GM19438 (cell line): Measurements from ENCODE around the gene LRP10.
"Not testable (repeated sequence)": the region's sequence is repeated elsewhere in the genome, so short reads cannot be mapped to it uniquely, and the experiment has no call there.

Experiments
- ATAC-seq: cut with Tn5 transposase; IDR thresholded peaks from one replicate; pipeline ENCODE4 v1.9.1; 2021; ENCODE audit warnings: low read depth; ENCODE audit not compliant: unreplicated experiment

The LRP10 gene

GRCh38 chr14:22842211-22843122, 29.1 kb upstream of the LRP10 start:
- ATAC-seq = no peak

GRCh38 chr14:22843123-22843925, 28.2 kb upstream of the LRP10 start:
- ATAC-seq = no peak

- no peak for ATAC-seq
Observed at GRCh38 chr14:22844221-22845102, 27.1 kb upstream of the LRP10 start.

GRCh38 chr14:22845103-22845394, 26.5 kb upstream of the LRP10 start:
- ATAC-seq = no peak

GRCh38 chr14:22845821-22846625, 25.5 kb upstream of the LRP10 start:
- no peak for ATAC-seq

- ATAC-seq = no peak
Observed at GRCh38 chr14:22846811-22847307, 24.7 kb upstream of the LRP10 start.

GRCh38 chr14:22847661-22848341, 23.7 kb upstream of the LRP10 start:
- ATAC-seq = no peak

GRCh38 chr14:22848351-22849164, 23.0 kb upstream of the LRP10 start:
- no peak for ATAC-seq

- no peak for ATAC-seq
Observed at GRCh38 chr14:22849212-22849819, 22.2 kb upstream of the LRP10 start.

GRCh38 chr14:22850944-22851764, 20.4 kb upstream of the LRP10 start:
- ATAC-seq = no peak

- not testable (repeated sequence) for ATAC-seq
Observed at GRCh38 chr14:22852178-22852577, 19.4 kb upstream of the LRP10 start.

- ATAC-seq = no peak
Observed at GRCh38 chr14:22852599-22852939, 19.0 kb upstream of the LRP10 start.

GRCh38 chr14:22852940-22853767, 18.4 kb upstream of the LRP10 start:
- peak; percentile 75 for ATAC-seq

- not testable (repeated sequence) for ATAC-seq
Observed at GRCh38 chr14:22854296-22854695, 17.2 kb upstream of the LRP10 start.

GRCh38 chr14:22854963-22855724, 16.4 kb upstream of the LRP10 start:
- ATAC-seq = no peak

- no peak for ATAC-seq
Observed at GRCh38 chr14:22856428-22856827, 15.1 kb upstream of the LRP10 start.
